ENCODE results near the gene INSRR. TPM values are rescaled to one million over a fixed set of nuclear protein-coding genes. Genes with fewer than 3 reads are reported as not detected.

INSRR gene
- polyA plus RNA-seq, 2 of the 4 experiments (the other 2 are of a cell fraction) = not detected

DNA sequence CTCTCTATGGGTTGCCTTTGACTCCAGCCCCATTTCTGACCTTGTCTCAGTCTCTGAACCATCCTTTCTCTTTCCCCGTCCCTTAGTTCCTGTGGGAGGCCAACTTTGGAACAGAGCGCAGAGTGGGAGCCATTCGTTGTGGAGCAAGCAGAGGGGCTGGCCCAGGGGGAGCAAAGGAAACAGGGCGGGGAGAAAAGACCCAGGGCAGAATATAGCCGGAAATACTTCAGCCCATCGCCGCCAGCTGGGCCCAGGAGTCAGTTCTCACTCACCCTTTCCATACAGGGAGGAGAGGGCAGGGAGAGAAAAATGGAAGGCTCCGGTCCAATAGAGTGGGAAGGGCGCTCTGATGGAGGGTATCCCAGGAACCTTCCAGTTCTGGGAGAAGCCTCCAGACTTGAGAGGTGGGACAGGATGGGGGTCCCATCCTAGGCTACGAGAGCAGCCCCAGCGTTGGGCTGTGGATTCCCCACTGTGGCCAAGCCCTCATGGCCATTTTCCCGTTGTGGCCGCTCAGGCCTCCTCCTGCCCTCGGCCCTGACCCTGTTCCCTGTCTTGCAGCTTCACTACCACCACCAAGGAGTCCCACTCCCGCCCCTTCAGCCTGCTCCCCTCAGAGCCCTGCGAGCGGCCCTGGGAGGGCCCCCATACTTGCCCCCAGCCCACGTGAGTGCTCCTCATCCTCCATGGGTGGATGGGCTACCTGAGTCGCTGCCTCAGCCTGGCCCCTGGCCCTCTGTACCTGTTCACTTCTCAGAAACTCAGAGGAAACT lies 45.5 kb upstream of the INSRR start:
- Histone ChIP-seq H3K9me3 (no peaks in the 10 kb centered on the region), H3K4me2 (no peak overlapping the region), H3K4me1 (peaks cover 26% of the 10 kb centered on the region), H3K27ac (no peak overlapping the region), H3K4me3 (no peak overlapping the region)
- 87% methylated on average over 18 of the region's 19 CpGs for WGBS (ENCODE audit: missing lambda C conversion rate)
- FAIRE-seq = no peak
- ChIA-PET POLR2A (no interaction called here), CTCF (interaction anchor here (8.6 kb wide), 1 partner anchor 18 kb away, joined by 84 read pairs; the partner anchor contains the start of gene LRRC71)
- DNase-seq (ENCODE audit: low read depth in 1 of 2, low spot score in 1 of 2) = no peak
- ATAC-seq = no peak
- TF ChIP-seq, protein P1, sequence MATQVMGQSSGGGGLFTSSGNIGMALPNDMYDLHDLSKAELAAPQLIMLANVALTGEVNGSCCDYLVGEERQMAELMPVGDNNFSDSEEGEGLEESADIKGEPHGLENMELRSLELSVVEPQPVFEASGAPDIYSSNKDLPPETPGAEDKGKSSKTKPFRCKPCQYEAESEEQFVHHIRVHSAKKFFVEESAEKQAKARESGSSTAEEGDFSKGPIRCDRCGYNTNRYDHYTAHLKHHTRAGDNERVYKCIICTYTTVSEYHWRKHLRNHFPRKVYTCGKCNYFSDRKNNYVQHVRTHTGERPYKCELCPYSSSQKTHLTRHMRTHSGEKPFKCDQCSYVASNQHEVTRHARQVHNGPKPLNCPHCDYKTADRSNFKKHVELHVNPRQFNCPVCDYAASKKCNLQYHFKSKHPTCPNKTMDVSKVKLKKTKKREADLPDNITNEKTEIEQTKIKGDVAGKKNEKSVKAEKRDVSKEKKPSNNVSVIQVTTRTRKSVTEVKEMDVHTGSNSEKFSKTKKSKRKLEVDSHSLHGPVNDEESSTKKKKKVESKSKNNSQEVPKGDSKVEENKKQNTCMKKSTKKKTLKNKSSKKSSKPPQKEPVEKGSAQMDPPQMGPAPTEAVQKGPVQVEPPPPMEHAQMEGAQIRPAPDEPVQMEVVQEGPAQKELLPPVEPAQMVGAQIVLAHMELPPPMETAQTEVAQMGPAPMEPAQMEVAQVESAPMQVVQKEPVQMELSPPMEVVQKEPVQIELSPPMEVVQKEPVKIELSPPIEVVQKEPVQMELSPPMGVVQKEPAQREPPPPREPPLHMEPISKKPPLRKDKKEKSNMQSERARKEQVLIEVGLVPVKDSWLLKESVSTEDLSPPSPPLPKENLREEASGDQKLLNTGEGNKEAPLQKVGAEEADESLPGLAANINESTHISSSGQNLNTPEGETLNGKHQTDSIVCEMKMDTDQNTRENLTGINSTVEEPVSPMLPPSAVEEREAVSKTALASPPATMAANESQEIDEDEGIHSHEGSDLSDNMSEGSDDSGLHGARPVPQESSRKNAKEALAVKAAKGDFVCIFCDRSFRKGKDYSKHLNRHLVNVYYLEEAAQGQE (IDR thresholded peaks at IDR 0.05) = no peak
- TF ChIP-seq HOXA7 (CRISPR knock-in tag; IDR thresholded peaks at IDR 0.05) (no peak), HEYL (CRISPR knock-in tag; IDR thresholded peaks at IDR 0.05) (no peak), TFCP2L1 (CRISPR knock-in tag; IDR thresholded peaks at IDR 0.05) (no peak), EP300 (IDR thresholded peaks at IDR 0.05) (no peak), NPAS2 (CRISPR knock-in tag; IDR thresholded peaks at IDR 0.05; ENCODE audit: borderline replicate concordance) (no peak), NR3C1 (IDR thresholded peaks at IDR 0.05) (no peak), BHLHE40 (IDR thresholded peaks at IDR 0.05; ENCODE audit: low read depth, low read length) (no peak), MAFK (IDR thresholded peaks at IDR 0.05; ENCODE audit: partially characterized antibody) (no peak), CBX8 (IDR thresholded peaks at IDR 0.05) (no peak), GATA3 (IDR thresholded peaks at IDR 0.05; ENCODE audit: borderline replicate concordance) (no peak), ZSCAN20 (CRISPR knock-in tag; IDR thresholded peaks at IDR 0.05) (no peak), POLR2AphosphoS2 (conservative IDR thresholded peaks at IDR 0.05; ENCODE audit: low read length) (no peak), RFX5 (IDR thresholded peaks at IDR 0.05) (no peak), FOXS1 (CRISPR knock-in tag; IDR thresholded peaks at IDR 0.05) (no peak)
- TF ChIP-seq, protein P2, sequence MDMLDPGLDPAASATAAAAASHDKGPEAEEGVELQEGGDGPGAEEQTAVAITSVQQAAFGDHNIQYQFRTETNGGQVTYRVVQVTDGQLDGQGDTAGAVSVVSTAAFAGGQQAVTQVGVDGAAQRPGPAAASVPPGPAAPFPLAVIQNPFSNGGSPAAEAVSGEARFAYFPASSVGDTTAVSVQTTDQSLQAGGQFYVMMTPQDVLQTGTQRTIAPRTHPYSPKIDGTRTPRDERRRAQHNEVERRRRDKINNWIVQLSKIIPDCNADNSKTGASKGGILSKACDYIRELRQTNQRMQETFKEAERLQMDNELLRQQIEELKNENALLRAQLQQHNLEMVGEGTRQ (IDR thresholded peaks at IDR 0.05) = no peak
- TF ChIP-seq, protein P3, sequence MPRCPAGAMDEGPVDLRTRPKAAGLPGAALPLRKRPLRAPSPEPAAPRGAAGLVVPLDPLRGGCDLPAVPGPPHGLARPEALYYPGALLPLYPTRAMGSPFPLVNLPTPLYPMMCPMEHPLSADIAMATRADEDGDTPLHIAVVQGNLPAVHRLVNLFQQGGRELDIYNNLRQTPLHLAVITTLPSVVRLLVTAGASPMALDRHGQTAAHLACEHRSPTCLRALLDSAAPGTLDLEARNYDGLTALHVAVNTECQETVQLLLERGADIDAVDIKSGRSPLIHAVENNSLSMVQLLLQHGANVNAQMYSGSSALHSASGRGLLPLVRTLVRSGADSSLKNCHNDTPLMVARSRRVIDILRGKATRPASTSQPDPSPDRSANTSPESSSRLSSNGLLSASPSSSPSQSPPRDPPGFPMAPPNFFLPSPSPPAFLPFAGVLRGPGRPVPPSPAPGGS (IDR thresholded peaks at IDR 0.05) = no peak

DNA sequence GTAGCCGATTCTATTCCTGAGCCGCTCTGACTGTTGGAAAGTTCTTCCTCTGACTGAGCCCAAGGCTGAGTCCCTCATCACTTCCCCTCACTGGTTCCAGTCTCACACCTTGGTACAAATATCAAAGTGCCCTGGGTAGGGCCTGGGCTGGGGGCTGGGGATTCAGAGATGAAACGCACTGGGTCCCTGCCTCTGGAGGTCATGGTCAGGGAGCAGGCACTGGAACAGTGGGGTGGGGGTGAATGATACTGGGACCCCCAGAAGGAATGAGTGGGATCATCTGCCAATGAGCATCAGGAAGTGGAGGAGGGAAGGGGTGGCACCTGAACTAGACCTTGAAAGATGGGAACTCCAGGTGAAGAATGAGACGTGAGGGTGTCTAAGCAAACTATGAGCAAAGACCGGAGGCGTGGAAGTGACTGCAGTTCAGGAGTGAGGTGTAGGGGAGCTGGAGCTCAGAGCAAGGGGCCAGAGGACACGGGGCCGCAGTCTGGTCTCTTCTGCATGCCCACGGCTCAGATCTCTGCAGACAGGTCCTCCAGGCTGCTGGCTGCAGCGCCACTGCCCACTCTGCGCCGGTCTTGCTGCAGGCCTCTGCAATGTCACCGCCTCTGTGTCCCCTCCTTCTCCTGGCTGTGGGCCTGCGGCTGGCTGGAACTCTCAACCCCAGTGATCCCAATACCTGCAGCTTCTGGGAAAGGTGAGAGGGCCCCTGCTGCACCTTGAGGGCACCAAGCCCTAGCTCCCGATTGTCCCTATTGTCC lies 44.6 kb upstream of the INSRR start:
- H3K27ac ChIP-seq = 0 out of 6 replicates have a peak overlapping the region, but pooled peaks of 1 of the 2 experiments have one; percentile 17
- H3K4me1 ChIP-seq = peaks cover 35% of the 10 kb centered on the region
- no peak for TF ChIP-seq EHMT2 (IDR thresholded peaks at IDR 0.05; ENCODE audit: low read depth)
- no peak for TF ChIP-seq FOSL2 (IDR thresholded peaks at IDR 0.05)
- TF ChIP-seq FOSL2 (CRISPR knock-in tag; IDR thresholded peaks at IDR 0.05) = no peak
- TF ChIP-seq SMC3 (IDR thresholded peaks at IDR 0.05) = no peak
- no peak for TF ChIP-seq ZNF302 (CRISPR knock-in tag; IDR thresholded peaks at IDR 0.05)
- no peak for TF ChIP-seq GATA3 (IDR thresholded peaks at IDR 0.05; ENCODE audit: borderline replicate concordance)
- no peak for TF ChIP-seq KDM5A (IDR thresholded peaks at IDR 0.05)
- TF ChIP-seq CEBPB (IDR thresholded peaks at IDR 0.05) = no peak
- ATAC-seq (no peak), FAIRE-seq (no peak), DNase-seq (ENCODE audit: low read depth in 1 of 2, low spot score in 1 of 2) (no peak)
- H3K9me3 ChIP-seq = no peaks in the 10 kb centered on the region
- WGBS (ENCODE audit: missing lambda C conversion rate) = 83% methylated on average over 15 of the region's 15 CpGs
- ChIA-PET POLR2A (no interaction called here), CTCF (interaction anchor here (2.1 to 8.6 kb wide), 2 partner anchors 19 to 65 kb away, joined by 7 to 84 read pairs; partner anchors contain the start of gene LRRC71)
- no peak overlapping the region for H3K4me3 ChIP-seq
- H3K4me2 ChIP-seq = no peak overlapping the region

All from A549 (cell line).